Mesenteric fat pad (tissue), 1 donor: ENCODE measurements around the gene ATP5PO. TPM values are rescaled to one million over a fixed set of nuclear protein-coding genes. Genes with fewer than 3 reads are reported as not detected.
A peak's percentile ranks its signal among the peaks of the same experiment; 100 is the strongest.
"Not testable (repeated sequence)": the region's sequence is repeated elsewhere in the genome, so short reads cannot be mapped to it uniquely, and the experiment has no call there.

Source experiments
- DNase-seq: peaks from one replicate; pipeline ENCODE4 v3.0.0-alpha.2; 2020; ENCODE audit warnings: low spot score
- total RNA-seq: library from RNA; stranded (reverse); fragmentation: NEBNext Ultra II Directional; extraction: Animal tissue kit (Norgen Biotek cat#: 25700); gene quantifications from one replicate; pipeline ENCODE4 v1.2.1, GENCODE V29; 2021
- donor health status: DM: yes; HTN: yes; CAD: no.

The ATP5PO gene
- total RNA-seq, 1 donor from 2014 or later: 171 TPM

- no peak for DNase-seq
Measured at GRCh38 chr21:33940881-33941245, 25.3 kb upstream of the ATP5PO start.

GRCh38 chr21:33940164-33940880, 24.7 kb upstream of the ATP5PO start:
- no peak for DNase-seq

- no peak for DNase-seq
Measured at GRCh38 chr21:33939226-33939625, 23.6 kb upstream of the ATP5PO start.

- no peak for DNase-seq
Measured at GRCh38 chr21:33938381-33938780, 22.8 kb upstream of the ATP5PO start.

GRCh38 chr21:33937931-33938339, 22.3 kb upstream of the ATP5PO start:
- DNase-seq: no peak

- no peak for DNase-seq
Measured at GRCh38 chr21:33937146-33937545, 21.5 kb upstream of the ATP5PO start.

- DNase-seq: no peak
Measured at GRCh38 chr21:33936301-33937038, 20.9 kb upstream of the ATP5PO start.

GRCh38 chr21:33932731-33933130, 17.1 kb upstream of the ATP5PO start:
- no peak for DNase-seq

- DNase-seq: no peak
Measured at GRCh38 chr21:33931799-33932390, 16.3 kb upstream of the ATP5PO start.

GRCh38 chr21:33931052-33931798, 15.6 kb upstream of the ATP5PO start:
- not testable (repeated sequence) for DNase-seq

- DNase-seq: not testable (repeated sequence)
Measured at GRCh38 chr21:33926248-33926647, 10.6 kb upstream of the ATP5PO start.

GRCh38 chr21:33924766-33925100, 9.1 kb upstream of the ATP5PO start:
- no peak for DNase-seq

- peak; percentile 94 for DNase-seq
Measured at GRCh38 chr21:33924079-33924765, 8.6 kb upstream of the ATP5PO start.

- DNase-seq: no peak
Measured at GRCh38 chr21:33917421-33917820, 1.8 kb upstream of the ATP5PO start.

GRCh38 chr21:33916200-33916567, 580 bp upstream of the ATP5PO start:
- DNase-seq: no peak

GRCh38 chr21:33914188-33914587, 1.4 kb downstream of the ATP5PO start:
- no peak for DNase-seq

GRCh38 chr21:33909756-33910155, 5.8 kb downstream of the ATP5PO start:
- DNase-seq: no peak

- no peak for DNase-seq
Measured at GRCh38 chr21:33908760-33909159, 6.8 kb downstream of the ATP5PO start.

- DNase-seq: no peak
Measured at GRCh38 chr21:33904041-33904440, 11.6 kb downstream of the ATP5PO start.

- no peak for DNase-seq
Measured at GRCh38 chr21:33902349-33902748, 13.3 kb downstream of the ATP5PO start.
